Neuronal stem cell (in vitro differentiated cells): Measurements from ENCODE around the gene MTERF2.

ENCODE experiments used
- DNase-seq: peaks from one replicate; pipeline ENCODE4 v3.0.0-alpha.2; 2013; ENCODE audit warnings: low spot score
- H2AFZ ChIP-seq: one replicate; pipeline ENCODE4 v1.6.1; 2013; ENCODE audit warnings: mild to moderate bottlenecking, low read length, inconsistent platforms
- H2AK5ac ChIP-seq: 2 replicates; pipeline ENCODE4 v1.6.1; 2013; ENCODE audit warnings: low read depth, mild to moderate bottlenecking, inconsistent platforms, low read length, moderate library complexity, mixed read lengths
- H2BK120ac ChIP-seq: 2 replicates; pipeline ENCODE4 v1.6.1; 2013; ENCODE audit warnings: low read depth, mild to moderate bottlenecking, inconsistent platforms, low read length, moderate library complexity, mixed read lengths
- H2BK12ac ChIP-seq: one replicate; pipeline ENCODE4 v1.6.1; 2013; ENCODE audit warnings: low read length, inconsistent platforms
- H2BK15ac ChIP-seq: 2 replicates; pipeline ENCODE4 v1.6.1; 2013; ENCODE audit warnings: mild to moderate bottlenecking, low read length, inconsistent platforms, mixed read lengths
- H2BK5ac ChIP-seq: one replicate; pipeline ENCODE4 v1.6.1; 2013; ENCODE audit warnings: inconsistent platforms, mild to moderate bottlenecking, low read length, moderate library complexity
- H3K14ac ChIP-seq: one replicate; pipeline ENCODE4 v1.6.1; 2013; ENCODE audit warnings: low read length, inconsistent platforms
- H3K18ac ChIP-seq: 2 replicates; pipeline ENCODE4 v1.6.1; 2013; ENCODE audit warnings: low read length, inconsistent platforms
- H3K23ac ChIP-seq: 2 replicates; pipeline ENCODE4 v1.6.1; 2013; ENCODE audit warnings: low read depth, mild to moderate bottlenecking, mixed read lengths, low read length, inconsistent platforms; ENCODE audit not compliant: poor library complexity
- H3K27ac ChIP-seq: replicated peaks from 3 replicates; pipeline ENCODE4 v1.5.1; 2013; ENCODE audit warnings: low read length, inconsistent platforms
- H3K27me3 ChIP-seq, 3 experiments: 2 replicates each; pipeline ENCODE4 v1.6.1; 2013; ENCODE audit warnings: low read length in 3 of 3, mild to moderate bottlenecking in 2 of 3, inconsistent platforms in 1 of 3, low read depth in 1 of 3, mixed read lengths in 1 of 3, moderate library complexity in 1 of 3; ENCODE audit not compliant: control insufficient read depth in 3 of 3, insufficient read depth in 3 of 3
- H3K36me3 ChIP-seq, 2 donors: replicated peaks in 1 of 2; 2 replicates each; pipeline ENCODE4 v1.6.1; 2013; ENCODE audit warnings: low read length in 2 of 2; ENCODE audit not compliant: control insufficient read depth in 2 of 2, insufficient read depth in 2 of 2
- H3K4ac ChIP-seq: 2 replicates; pipeline ENCODE4 v1.6.1; 2013; ENCODE audit warnings: inconsistent platforms, mild to moderate bottlenecking, low read length, moderate library complexity
- H3K4me1 ChIP-seq, 2 donors: 1 replicate in 1 of 2; 2 replicates in 1 of 2; pipeline ENCODE4 v1.6.1; 2013; ENCODE audit warnings: low read length in 2 of 2, low read depth in 1 of 2; ENCODE audit not compliant: control insufficient read depth in 2 of 2, insufficient read depth in 1 of 2
- H3K4me2 ChIP-seq: one replicate; pipeline ENCODE4 v1.6.1; 2013; ENCODE audit warnings: mild to moderate bottlenecking, low read length, inconsistent platforms; ENCODE audit not compliant: insufficient read depth, poor library complexity, severe bottlenecking
- H3K4me3 ChIP-seq, 2 donors: 2 replicates each; pipeline ENCODE4 v1.5.1; 2013; ENCODE audit warnings: low read length in 2 of 2, mild to moderate bottlenecking in 2 of 2, inconsistent platforms in 1 of 2, moderate library complexity in 1 of 2
- H3K79me1 ChIP-seq: one replicate; pipeline ENCODE4 v1.6.1; 2013; ENCODE audit warnings: low read depth, mild to moderate bottlenecking, inconsistent platforms, low read length, moderate library complexity
- H3K9ac ChIP-seq: one replicate; pipeline ENCODE4 v1.6.1; 2013; ENCODE audit warnings: mild to moderate bottlenecking, low read depth, low read length, inconsistent platforms; ENCODE audit not compliant: poor library complexity
- H3K9me3 ChIP-seq, 2 donors: replicated peaks in 1 of 2; 2 replicates each; pipeline versions ENCODE3 to v1.6.1; 2013; ENCODE audit warnings: low read length in 2 of 2, mild to moderate bottlenecking in 2 of 2, inconsistent platforms in 1 of 2, low read depth in 1 of 2, mixed read lengths in 1 of 2, moderate library complexity in 1 of 2; ENCODE audit not compliant: control insufficient read depth in 2 of 2, insufficient read depth in 1 of 2
- H4K8ac ChIP-seq: one replicate; pipeline ENCODE4 v1.6.1; 2013; ENCODE audit warnings: low read depth, mild to moderate bottlenecking, inconsistent platforms, low read length, moderate library complexity
- H4K91ac ChIP-seq: one replicate; pipeline ENCODE4 v1.6.1; 2013; ENCODE audit warnings: low read length, low read depth, mild to moderate bottlenecking, inconsistent platforms; ENCODE audit not compliant: poor library complexity
- WGBS, 2 donors: extraction: QIAGEN DNeasy Blood & Tissue Kit; methylation state at CpG; one replicate each; pipeline ENCODE4 v1.1.7; 2013; ENCODE audit warnings: missing lambda C conversion rate in 2 of 2, mixed read lengths in 1 of 2; ENCODE audit not compliant: insufficient read length in 2 of 2, insufficient replicate concordance in 1 of 2; ENCODE audit errors: extremely low coverage in 2 of 2; 5-methylcytosine and 5-hydroxymethylcytosine counted together

The MTERF2 gene

DNA sequence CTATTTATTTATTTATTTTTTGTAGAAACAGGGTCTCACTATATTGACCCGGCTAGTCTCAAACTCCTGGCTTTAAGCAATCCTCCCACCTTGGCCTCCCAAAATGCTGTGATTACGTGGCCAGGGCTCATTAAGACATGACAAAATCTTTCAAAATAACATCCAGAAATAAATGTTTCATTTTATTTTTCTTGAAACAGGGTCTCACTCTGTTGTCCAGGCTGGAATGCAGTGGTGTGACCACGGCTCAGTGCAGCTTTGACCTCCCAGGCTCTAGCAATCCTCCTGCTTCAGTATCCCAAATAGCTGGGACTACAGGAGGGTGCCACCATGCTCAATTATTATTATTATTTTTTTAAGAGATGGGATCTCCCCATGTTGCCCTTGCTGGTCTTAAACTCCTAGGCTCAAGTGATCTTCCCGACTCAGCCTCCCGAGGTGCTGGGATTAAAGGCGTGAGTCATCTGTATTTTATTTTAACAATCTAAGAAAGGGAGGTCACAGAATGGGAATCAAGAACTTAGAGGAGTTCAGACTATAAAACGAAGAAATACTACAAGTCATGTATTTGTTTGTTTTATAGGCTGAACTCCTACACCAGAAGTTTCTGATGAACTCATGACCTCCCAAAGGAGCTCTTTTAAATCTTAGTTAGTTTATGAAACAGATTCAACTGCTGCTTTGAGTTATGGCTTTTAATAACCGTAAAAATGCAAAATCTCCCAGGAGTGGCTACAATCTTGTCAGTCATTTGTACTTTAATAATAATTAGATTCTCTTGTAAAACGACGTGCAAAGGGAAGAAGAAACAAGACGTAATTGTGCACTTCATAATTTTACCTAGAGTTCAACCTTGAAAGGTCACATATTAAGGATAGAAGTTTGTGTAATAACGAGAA lies 33.3 kb downstream of the MTERF2 start:
- WGBS, 2 donors, result no CpG with 5 or more reads among the region's 12 CpGs

DNA sequence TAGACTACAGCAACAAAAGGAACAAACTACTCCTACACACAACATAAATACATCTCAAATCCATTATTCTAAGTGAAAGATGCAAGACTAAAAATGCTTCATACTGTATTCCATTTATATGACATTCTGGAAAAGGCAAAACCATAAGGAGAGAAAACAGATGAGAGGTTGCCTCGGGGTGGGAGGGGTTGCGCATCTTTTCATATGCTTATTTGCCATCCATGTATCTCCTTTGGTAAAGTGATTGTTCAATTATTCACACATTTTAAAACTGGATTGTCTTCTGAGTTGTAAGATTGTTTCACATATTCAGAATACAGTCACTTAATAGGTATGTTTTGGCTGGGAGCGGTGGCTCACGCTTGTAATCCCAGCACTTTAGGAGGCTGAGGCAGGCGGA lies 36.4 kb downstream of the MTERF2 start:
- Histone ChIP-seq H2BK120ac (no peak overlapping the region), H3K18ac (no peak overlapping the region), H3K79me1 (no peaks in the 10 kb centered on the region), H2AK5ac (no peak overlapping the region), H2AFZ (no peak overlapping the region), H2BK12ac (no peak overlapping the region), H3K4me2 (no peak overlapping the region), H2BK5ac (no peak overlapping the region), H4K8ac (no peak overlapping the region), H3K4me1 (peaks cover 0 to 2% of the 10 kb centered on the region in 2 donors), H3K36me3 (no peaks in the 10 kb centered on the region), H3K4ac (no peak overlapping the region), H2BK15ac (no peak overlapping the region), H3K9me3 (peaks cover 5 to 30% of the 10 kb centered on the region in 2 donors), H3K4me3 (no peak overlapping the region), H3K14ac (no peak overlapping the region), H3K23ac (no peak overlapping the region), H3K27me3 (no peaks in the 10 kb centered on the region), H3K9ac (no peak overlapping the region), H3K27ac (no peak overlapping the region), H4K91ac (no peak overlapping the region)
- WGBS, 2 donors, result no CpG with 5 or more reads among the region's 5 CpGs
- no peak for DNase-seq

More for the DNA sequence above, 33.3 kb downstream of the MTERF2 start:
- H2AFZ ChIP-seq, result no peak overlapping the region
- no peak overlapping the region for H3K18ac ChIP-seq
- H2BK12ac ChIP-seq, result no peak overlapping the region
- no peaks in the 10 kb centered on the region for H3K27me3 ChIP-seq
- no peaks in the 10 kb centered on the region for H3K79me1 ChIP-seq
- no peak overlapping the region for H3K4me3 ChIP-seq
- no peak overlapping the region for H3K4me2 ChIP-seq
- no peak overlapping the region for H3K23ac ChIP-seq
- H3K4me1 ChIP-seq, result peaks cover 2 to 4% of the 10 kb centered on the region in 2 donors
- no peak overlapping the region for H2BK120ac ChIP-seq
- no peak overlapping the region for H4K91ac ChIP-seq
- no peak overlapping the region for H3K4ac ChIP-seq
- no peak overlapping the region for H2AK5ac ChIP-seq
- no peak overlapping the region for H3K14ac ChIP-seq
- no peak overlapping the region for H3K27ac ChIP-seq
- H3K9me3 ChIP-seq, result peaks cover 3 to 16% of the 10 kb centered on the region in 2 donors
- H4K8ac ChIP-seq, result no peak overlapping the region
- no peak overlapping the region for H2BK15ac ChIP-seq
- H2BK5ac ChIP-seq, result no peak overlapping the region
- H3K9ac ChIP-seq, result no peak overlapping the region
- H3K36me3 ChIP-seq, result no peaks in the 10 kb centered on the region
- no peak for DNase-seq

DNA sequence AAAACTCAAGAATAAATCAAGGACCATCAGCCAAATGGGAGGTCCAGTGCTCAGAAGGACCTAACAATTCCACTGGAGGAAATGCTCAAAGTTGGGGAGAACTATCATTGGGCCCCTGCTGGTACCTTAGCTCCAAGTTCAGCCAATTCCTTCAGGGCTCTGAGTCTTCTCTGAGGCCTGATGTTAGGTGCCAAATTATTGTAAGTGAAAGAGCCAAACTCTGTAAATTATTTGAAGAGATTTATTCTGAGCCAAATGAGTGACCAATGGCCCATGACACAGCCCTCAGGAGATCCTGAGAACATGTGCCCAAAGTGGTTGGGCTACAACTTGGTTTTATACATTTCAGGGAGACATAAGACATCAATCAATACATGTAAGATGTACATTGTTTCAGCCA lies 39.5 kb downstream of the MTERF2 start:
- H2AFZ ChIP-seq, result no peak overlapping the region
- no peak overlapping the region for H3K4ac ChIP-seq
- no peak overlapping the region for H2BK12ac ChIP-seq
- H3K14ac ChIP-seq, result no peak overlapping the region
- H2AK5ac ChIP-seq, result no peak overlapping the region
- H3K9me3 ChIP-seq, result peaks cover 3 to 34% of the 10 kb centered on the region in 2 donors
- no peaks in the 10 kb centered on the region for H3K27me3 ChIP-seq
- H3K4me3 ChIP-seq, result no peak overlapping the region
- peaks cover 1% of the 10 kb centered on the region for H3K79me1 ChIP-seq
- H3K36me3 ChIP-seq, result no peaks in the 10 kb centered on the region
- H3K4me1 ChIP-seq, result no peaks in the 10 kb centered on the region
- no peak overlapping the region for H3K4me2 ChIP-seq
- no peak overlapping the region for H2BK120ac ChIP-seq
- H2BK15ac ChIP-seq, result no peak overlapping the region
- H3K18ac ChIP-seq, result no peak overlapping the region
- H4K8ac ChIP-seq, result no peak overlapping the region
- no peak for DNase-seq
- H3K23ac ChIP-seq, result no peak overlapping the region
- H3K9ac ChIP-seq, result no peak overlapping the region
- no peak overlapping the region for H2BK5ac ChIP-seq
- H4K91ac ChIP-seq, result no peak overlapping the region
- H3K27ac ChIP-seq, result no peak overlapping the region

DNA sequence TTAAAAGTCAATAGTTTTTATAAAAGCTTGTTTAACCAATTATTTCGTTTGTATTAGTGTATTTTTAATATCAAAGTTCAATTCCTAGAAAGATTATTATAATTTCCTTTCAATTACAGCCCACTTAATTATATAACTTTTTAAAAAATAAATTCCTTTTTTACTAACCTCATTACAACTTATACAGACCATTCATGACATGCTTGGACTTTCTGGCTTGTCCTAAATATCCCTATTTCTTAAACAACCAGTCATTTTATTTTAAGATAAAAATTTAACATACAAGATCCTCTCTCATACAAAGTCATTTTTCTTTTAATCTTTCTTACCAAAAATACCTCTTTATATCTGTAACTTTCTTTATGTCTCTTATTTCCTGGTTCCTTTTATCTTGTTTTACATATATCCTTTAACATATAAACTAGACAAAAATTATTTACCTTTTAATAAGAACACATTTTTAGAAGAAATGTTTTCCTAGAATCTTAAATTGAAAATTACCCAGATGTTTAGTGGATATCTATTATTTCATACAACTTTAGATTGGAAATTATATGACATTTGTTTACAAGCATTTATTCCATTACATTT lies 41.6 kb downstream of the MTERF2 start:
- Histone ChIP-seq H3K27ac (no peak overlapping the region), H3K4me1 (no peaks in the 10 kb centered on the region), H3K23ac (no peak overlapping the region), H4K8ac (no peak overlapping the region), H3K9me3 (peaks cover 3 to 34% of the 10 kb centered on the region in 2 donors), H3K4me3 (no peak overlapping the region), H3K4me2 (no peak overlapping the region), H3K79me1 (peaks cover 1% of the 10 kb centered on the region), H4K91ac (no peak overlapping the region), H2BK15ac (no peak overlapping the region), H3K18ac (no peak overlapping the region), H3K36me3 (no peaks in the 10 kb centered on the region), H2AFZ (no peak overlapping the region), H3K27me3 (no peaks in the 10 kb centered on the region), H2BK12ac (no peak overlapping the region), H2AK5ac (no peak overlapping the region), H2BK5ac (no peak overlapping the region), H3K4ac (no peak overlapping the region), H2BK120ac (no peak overlapping the region), H3K14ac (no peak overlapping the region), H3K9ac (no peak overlapping the region)
- no peak for DNase-seq
- no CpG with 5 or more reads among the region's 1 CpG for WGBS, 2 donors
